Lower leg skin (tissue), 4 donors: ENCODE measurements around the gene OTUD6A. TPM values are rescaled to one million over a fixed set of nuclear protein-coding genes. Genes with fewer than 3 reads are reported as not detected.

Experiments used
- DNase-seq, 2 donors: peaks; one replicate each; pipeline ENCODE4 v3.0.0-alpha.2; 2019; ENCODE audit warnings: low spot score in 2 of 2
- H3K4me3 ChIP-seq: fragments of 200-600 bp; sonication (generic); 2 replicates; pipeline ENCODE4 v1.5.1; 2017; ENCODE audit warnings: mild to moderate bottlenecking, low read depth; ENCODE audit not compliant: poor library complexity, severe bottlenecking
- CTCF ChIP-seq, 3 donors: fragments of 450-650 bp; IDR thresholded peaks; one replicate each; pipeline ENCODE4 v1.5.1; 2016; ENCODE audit warnings: antibody characterized with exemption in 3 of 3, mild to moderate bottlenecking in 3 of 3, moderate library complexity in 2 of 3
- POLR2A ChIP-seq, 2 donors: fragments of 450-650 bp; IDR thresholded peaks; one replicate each; pipeline ENCODE4 v1.6.1; 2016 to 2017; ENCODE audit warnings: antibody characterized with exemption in 2 of 2, mild to moderate bottlenecking in 1 of 2, moderate library complexity in 1 of 2
- WGBS, 2 donors: methylation state at CpG; one replicate each; pipeline ENCODE4 v1.1.5; 2018; 5-methylcytosine and 5-hydroxymethylcytosine counted together
- intact Hi-C: fragments of 100-400 bp; cut with DNase I; formaldehyde crosslinking; loops from one replicate; pipeline ENCODE4 v1.15.0; 2023; ENCODE audit warnings: low total_unique reads
- total RNA-seq, 4 donors: library from RNA; depleted of rRNA; stranded (reverse); fragments of >200 nt; gene quantifications; one replicate each; pipeline ENCODE4 v1.1.0, GENCODE V29; 2016

The OTUD6A gene
- total RNA-seq, 4 donors from 2014 or later: not detected

- 65 to 85% methylated on average over 7 to 11 of the region's 11 CpGs for WGBS, 2 donors
- TF ChIP-seq CTCF (IDR thresholded peaks at IDR 0.05): no peak
- no peak for TF ChIP-seq POLR2A (IDR thresholded peaks at IDR 0.05)
Observed at GRCh38 chrX:70042399-70043371, 19.6 kb upstream of the OTUD6A start.

GRCh38 chrX:70043685-70044084, 18.6 kb upstream of the OTUD6A start:
- intact Hi-C loops: no loop called here
- TF ChIP-seq POLR2A (IDR thresholded peaks at IDR 0.05): no peak
- no peak for TF ChIP-seq CTCF (IDR thresholded peaks at IDR 0.05)
- H3K4me3 ChIP-seq: no peak overlapping the region
- peak in 1 of 2 donors; percentile 66 for DNase-seq
- 69 to 96% methylated on average over 6 to 7 of the region's 9 CpGs for WGBS, 2 donors

More at GRCh38 chrX:70042399-70043371, 19.6 kb upstream of the OTUD6A start:
- peak in 1 of 2 donors; percentile 66 for DNase-seq
- intact Hi-C loops: no loop called here
- H3K4me3 ChIP-seq: no peak overlapping the region

GRCh38 chrX:70044541-70045245, 17.6 kb upstream of the OTUD6A start:
- WGBS, 2 donors: 56 to 90% methylated on average over 4 of the region's 4 CpGs
- peak in 1 of 2 donors; percentile 61 for DNase-seq
- no peak overlapping the region for H3K4me3 ChIP-seq
- intact Hi-C loops: no loop called here
- no peak for TF ChIP-seq POLR2A (IDR thresholded peaks at IDR 0.05)
- no peak for TF ChIP-seq CTCF (IDR thresholded peaks at IDR 0.05)

GRCh38 chrX:70046978-70047377, 15.3 kb upstream of the OTUD6A start:
- intact Hi-C loops: no loop called here
- no peak overlapping the region for H3K4me3 ChIP-seq
- no peak for DNase-seq
- TF ChIP-seq CTCF (IDR thresholded peaks at IDR 0.05) (no peak), POLR2A (IDR thresholded peaks at IDR 0.05) (no peak)

- TF ChIP-seq POLR2A (IDR thresholded peaks at IDR 0.05): no peak
- TF ChIP-seq CTCF (IDR thresholded peaks at IDR 0.05): no peak
Observed at GRCh38 chrX:70049406-70049805, 12.9 kb upstream of the OTUD6A start.

More at GRCh38 chrX:70049406-70049805, 12.9 kb upstream of the OTUD6A start:
- H3K4me3 ChIP-seq: no peak overlapping the region
- DNase-seq: peak in 1 of 2 donors; percentile 56
- 79 to 96% methylated on average over 3 of the region's 3 CpGs for WGBS, 2 donors
- intact Hi-C loops: no loop called here
